ENCODE results near the gene NELL1.

DNA sequence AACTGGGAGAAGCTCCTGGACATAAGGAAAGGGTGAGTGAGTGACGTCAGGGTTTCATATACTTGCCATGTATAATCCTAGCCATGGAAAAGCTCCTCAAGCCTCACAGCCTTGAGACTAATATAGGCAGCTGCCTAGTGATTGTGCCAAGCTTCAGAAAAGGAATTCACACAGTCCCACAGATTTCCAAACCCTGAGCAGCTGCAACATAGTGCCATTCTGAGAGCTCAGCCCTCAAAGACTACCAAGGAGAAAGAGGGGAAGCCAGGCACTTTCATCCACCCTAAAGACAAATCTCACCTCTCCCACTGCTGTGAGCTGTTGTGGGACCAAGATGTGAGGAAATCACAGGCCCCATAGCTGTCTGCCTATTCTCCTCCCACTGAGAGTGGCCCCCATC is 815.6 kb downstream of the NELL1 start:
- TF ChIP-seq, protein P1, sequence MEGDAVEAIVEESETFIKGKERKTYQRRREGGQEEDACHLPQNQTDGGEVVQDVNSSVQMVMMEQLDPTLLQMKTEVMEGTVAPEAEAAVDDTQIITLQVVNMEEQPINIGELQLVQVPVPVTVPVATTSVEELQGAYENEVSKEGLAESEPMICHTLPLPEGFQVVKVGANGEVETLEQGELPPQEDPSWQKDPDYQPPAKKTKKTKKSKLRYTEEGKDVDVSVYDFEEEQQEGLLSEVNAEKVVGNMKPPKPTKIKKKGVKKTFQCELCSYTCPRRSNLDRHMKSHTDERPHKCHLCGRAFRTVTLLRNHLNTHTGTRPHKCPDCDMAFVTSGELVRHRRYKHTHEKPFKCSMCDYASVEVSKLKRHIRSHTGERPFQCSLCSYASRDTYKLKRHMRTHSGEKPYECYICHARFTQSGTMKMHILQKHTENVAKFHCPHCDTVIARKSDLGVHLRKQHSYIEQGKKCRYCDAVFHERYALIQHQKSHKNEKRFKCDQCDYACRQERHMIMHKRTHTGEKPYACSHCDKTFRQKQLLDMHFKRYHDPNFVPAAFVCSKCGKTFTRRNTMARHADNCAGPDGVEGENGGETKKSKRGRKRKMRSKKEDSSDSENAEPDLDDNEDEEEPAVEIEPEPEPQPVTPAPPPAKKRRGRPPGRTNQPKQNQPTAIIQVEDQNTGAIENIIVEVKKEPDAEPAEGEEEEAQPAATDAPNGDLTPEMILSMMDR (IDR thresholded peaks at IDR 0.05; ENCODE audit: insufficient read depth, low read depth, low read length): no peak
- TF ChIP-seq EZH2 (IDR thresholded peaks at IDR 0.05; ENCODE audit: insufficient read depth, low read length): no peak

All from astrocyte (in vitro differentiated cells and primary cell).